Glutamatergic neuron (in vitro differentiated cells): ENCODE measurements around the gene GALC. TPM values are rescaled to one million over a fixed set of nuclear protein-coding genes. Genes with fewer than 3 reads are reported as not detected.
A peak's percentile ranks its signal among the peaks of the same experiment; 100 is the strongest.

Source experiments
- DNase-seq: peaks from one replicate; pipeline ENCODE4 v3.0.0; 2022
- H3K27ac Mint-ChIP-seq: one replicate; pipeline ENCODE4 v1.8.0; 2020; ENCODE audit warnings: mild to moderate bottlenecking, mixed read lengths, inconsistent platforms; ENCODE audit not compliant: unreplicated experiment
- H3K27me3 Mint-ChIP-seq: one replicate; pipeline ENCODE4 v1.8.0; 2020; ENCODE audit warnings: mild to moderate bottlenecking, moderate library complexity, mixed read lengths, inconsistent platforms; ENCODE audit not compliant: unreplicated experiment
- H3K36me3 Mint-ChIP-seq: one replicate; pipeline ENCODE4 v1.8.0; 2020; ENCODE audit warnings: mild to moderate bottlenecking, mixed read lengths, inconsistent platforms; ENCODE audit not compliant: unreplicated experiment
- H3K4me1 Mint-ChIP-seq: one replicate; pipeline ENCODE4 v1.8.0; 2020; ENCODE audit warnings: mild to moderate bottlenecking, low read depth, mixed read lengths, inconsistent platforms; ENCODE audit not compliant: unreplicated experiment
- H3K4me3 Mint-ChIP-seq: one replicate; pipeline ENCODE4 v1.8.0; 2020; ENCODE audit warnings: mild to moderate bottlenecking, mixed read lengths, inconsistent platforms; ENCODE audit not compliant: unreplicated experiment
- H3K9me3 Mint-ChIP-seq: one replicate; pipeline ENCODE4 v1.8.0; 2020; ENCODE audit warnings: mild to moderate bottlenecking, moderate library complexity, mixed read lengths, inconsistent platforms; ENCODE audit not compliant: unreplicated experiment
- total RNA-seq: library from RNA; stranded (reverse); fragmentation: NEBNext Ultra II Directional; extraction: Animal tissue kit (Norgen Biotek cat#: 25700); gene quantifications from one replicate; pipeline ENCODE4 v1.2.1, GENCODE V29; 2021; ENCODE audit not compliant: unreplicated experiment
- TF ChIP-seq, protein P1 (sequence below): fragments of 200-600 bp; sonication (generic); IDR thresholded peaks from one replicate; pipeline ENCODE4 v1.5.0; 2021; ENCODE audit not compliant: partially characterized antibody, unreplicated experiment

The GALC gene
- total RNA-seq, 1 donor from 2014 or later = 16.1 TPM

DNA sequence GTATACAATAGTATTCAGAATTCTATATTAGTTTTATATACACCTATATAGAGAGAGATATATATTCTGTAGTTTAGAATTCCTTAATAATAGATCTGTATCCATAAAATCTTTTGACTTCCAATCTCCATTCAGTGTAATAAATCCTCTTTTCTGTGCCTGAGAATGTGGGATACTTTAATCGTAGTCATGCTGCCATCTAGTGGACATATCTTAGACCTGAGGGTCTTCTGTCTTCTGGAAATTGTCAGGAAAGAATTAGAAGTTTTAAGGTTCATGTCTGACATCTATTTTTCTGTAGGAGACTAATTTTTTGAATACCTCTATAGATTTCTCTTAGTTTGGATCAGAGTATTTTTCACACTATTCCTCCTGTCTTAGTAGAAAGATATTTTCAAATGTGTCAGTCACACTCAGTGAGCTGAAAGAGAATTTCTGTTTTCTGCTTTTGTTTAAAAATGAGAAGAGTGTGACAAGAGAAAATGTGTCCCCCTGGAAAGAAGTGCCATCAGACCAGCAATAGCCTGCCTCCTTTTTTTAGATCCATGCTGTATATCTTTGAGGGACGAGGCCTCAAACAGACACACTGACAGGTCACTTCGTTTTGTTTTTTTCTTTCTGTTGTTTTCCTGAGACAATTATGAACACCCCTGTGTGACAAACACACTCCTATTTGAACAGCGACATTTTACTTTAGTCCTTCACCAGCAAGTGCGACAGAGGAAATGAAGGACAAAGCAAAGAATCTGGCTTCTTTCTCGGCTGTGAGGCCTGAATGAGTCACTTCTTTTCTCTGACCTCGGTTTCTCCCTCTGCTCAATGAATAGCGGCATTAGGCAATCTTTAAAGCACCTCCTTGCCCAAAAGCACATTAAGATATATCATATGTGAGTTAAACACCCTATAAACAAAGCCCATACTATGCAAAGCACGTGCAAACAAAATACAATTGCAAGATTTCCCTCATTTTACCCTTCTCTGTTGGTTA, 96.3 kb downstream of the GALC start:
- DNase-seq = no peak
- Mint-ChIP-seq H3K27me3 (no peaks in the 10 kb centered on the region), H3K36me3 (no peaks in the 10 kb centered on the region), H3K4me3 (no peak overlapping the region), H3K4me1 (peaks cover 7% of the 10 kb centered on the region), H3K27ac (no peak overlapping the region), H3K9me3 (no peaks in the 10 kb centered on the region)
- TF ChIP-seq, protein P1, sequence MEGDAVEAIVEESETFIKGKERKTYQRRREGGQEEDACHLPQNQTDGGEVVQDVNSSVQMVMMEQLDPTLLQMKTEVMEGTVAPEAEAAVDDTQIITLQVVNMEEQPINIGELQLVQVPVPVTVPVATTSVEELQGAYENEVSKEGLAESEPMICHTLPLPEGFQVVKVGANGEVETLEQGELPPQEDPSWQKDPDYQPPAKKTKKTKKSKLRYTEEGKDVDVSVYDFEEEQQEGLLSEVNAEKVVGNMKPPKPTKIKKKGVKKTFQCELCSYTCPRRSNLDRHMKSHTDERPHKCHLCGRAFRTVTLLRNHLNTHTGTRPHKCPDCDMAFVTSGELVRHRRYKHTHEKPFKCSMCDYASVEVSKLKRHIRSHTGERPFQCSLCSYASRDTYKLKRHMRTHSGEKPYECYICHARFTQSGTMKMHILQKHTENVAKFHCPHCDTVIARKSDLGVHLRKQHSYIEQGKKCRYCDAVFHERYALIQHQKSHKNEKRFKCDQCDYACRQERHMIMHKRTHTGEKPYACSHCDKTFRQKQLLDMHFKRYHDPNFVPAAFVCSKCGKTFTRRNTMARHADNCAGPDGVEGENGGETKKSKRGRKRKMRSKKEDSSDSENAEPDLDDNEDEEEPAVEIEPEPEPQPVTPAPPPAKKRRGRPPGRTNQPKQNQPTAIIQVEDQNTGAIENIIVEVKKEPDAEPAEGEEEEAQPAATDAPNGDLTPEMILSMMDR = peak; percentile 75

DNA sequence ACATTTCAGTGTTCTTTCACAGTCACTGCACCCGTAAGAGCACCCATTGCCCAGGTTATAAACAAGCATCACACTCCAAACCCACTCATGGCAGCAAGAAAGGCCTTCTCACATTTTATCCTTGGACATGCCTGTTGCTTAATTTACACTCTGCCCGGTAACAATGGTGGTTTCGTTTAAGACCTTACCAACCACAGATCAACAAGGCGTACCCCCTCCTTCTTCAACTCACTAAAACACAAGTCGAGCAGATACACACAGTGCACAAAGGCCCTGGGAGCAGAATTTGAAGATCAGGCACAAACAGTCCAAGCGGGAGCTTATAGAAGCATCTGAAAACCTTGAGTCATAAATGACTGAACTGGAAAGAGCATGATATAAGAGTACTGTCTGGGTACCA, 98.1 kb downstream of the GALC start:
- Mint-ChIP-seq H3K4me3 (no peak overlapping the region), H3K36me3 (no peaks in the 10 kb centered on the region), H3K9me3 (no peaks in the 10 kb centered on the region), H3K27ac (no peak overlapping the region), H3K4me1 (peaks cover 7% of the 10 kb centered on the region), H3K27me3 (no peaks in the 10 kb centered on the region)
- no peak for DNase-seq
- TF ChIP-seq, protein P1 = no peak

DNA sequence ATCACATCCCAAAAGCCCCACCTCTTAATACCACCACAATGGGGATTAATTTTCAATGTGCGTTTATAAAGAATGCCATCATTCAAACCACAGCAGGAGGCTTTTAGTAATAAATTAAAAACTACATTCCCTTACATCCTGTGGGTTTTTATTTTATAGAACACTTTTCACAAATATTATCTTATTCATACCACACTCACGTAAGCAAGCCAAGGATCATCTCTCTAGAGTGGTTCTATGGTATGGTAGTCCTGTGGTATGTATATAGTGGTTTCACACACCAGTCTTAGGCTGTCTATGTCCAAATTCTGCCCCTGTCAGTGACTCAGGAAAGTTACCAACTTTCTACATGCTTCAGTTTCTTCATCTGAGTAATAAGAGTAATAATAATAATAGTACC, 100.2 kb downstream of the GALC start:
- H3K4me3 Mint-ChIP-seq = no peak overlapping the region
- no peak for DNase-seq
- no peaks in the 10 kb centered on the region for H3K36me3 Mint-ChIP-seq
- H3K27ac Mint-ChIP-seq = no peak overlapping the region
- H3K9me3 Mint-ChIP-seq = no peaks in the 10 kb centered on the region
- peaks cover 7% of the 10 kb centered on the region for H3K4me1 Mint-ChIP-seq
- TF ChIP-seq, protein P1 = no peak
- H3K27me3 Mint-ChIP-seq = no peaks in the 10 kb centered on the region

DNA sequence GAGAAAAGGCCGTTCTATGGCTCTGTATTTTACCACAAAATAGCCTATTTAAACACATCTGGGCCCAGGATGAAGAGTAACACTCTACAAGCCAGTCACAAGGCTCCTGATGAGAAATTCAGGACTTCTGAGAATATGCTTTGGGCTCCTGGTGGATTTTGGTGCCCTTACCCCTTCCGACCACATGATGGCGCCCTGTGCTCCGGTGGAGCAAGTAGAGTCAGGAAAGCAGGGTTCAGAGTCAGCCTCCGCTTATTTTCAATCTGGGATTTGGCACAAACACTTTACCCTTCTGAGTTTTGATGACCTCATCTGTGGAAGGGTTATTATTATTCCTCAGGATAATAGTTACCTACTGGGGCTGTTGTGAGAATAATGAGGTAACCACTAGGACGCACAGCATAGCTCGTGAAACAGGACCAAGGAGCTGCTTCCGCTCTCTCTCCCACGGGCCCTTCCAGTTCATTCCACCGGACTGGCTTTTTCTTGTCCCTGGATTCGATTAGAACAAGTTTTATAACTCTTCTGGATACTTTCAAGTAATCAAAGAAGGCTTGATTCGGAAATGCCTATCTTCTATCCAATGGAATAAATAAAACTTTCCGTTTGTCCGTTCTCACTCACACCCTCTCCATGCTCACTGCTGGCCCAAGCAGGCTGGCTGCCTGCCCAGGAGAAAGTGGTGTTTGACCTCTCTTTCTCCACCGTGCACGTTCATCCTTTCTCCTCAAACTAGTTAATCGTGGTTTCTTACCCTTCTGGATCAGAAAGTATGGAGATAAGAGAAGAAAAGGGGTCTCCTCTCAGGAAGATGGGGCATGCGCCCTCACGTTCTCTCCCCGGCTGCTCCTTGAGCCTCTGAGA, 104.6 kb downstream of the GALC start:
- Mint-ChIP-seq H3K9me3 (no peaks in the 10 kb centered on the region), H3K4me3 (no peak overlapping the region), H3K4me1 (no peaks in the 10 kb centered on the region), H3K27me3 (no peaks in the 10 kb centered on the region), H3K27ac (no peak overlapping the region), H3K36me3 (no peaks in the 10 kb centered on the region)
- TF ChIP-seq, protein P1 = peak; percentile 67
- peak; percentile 65 for DNase-seq

DNA sequence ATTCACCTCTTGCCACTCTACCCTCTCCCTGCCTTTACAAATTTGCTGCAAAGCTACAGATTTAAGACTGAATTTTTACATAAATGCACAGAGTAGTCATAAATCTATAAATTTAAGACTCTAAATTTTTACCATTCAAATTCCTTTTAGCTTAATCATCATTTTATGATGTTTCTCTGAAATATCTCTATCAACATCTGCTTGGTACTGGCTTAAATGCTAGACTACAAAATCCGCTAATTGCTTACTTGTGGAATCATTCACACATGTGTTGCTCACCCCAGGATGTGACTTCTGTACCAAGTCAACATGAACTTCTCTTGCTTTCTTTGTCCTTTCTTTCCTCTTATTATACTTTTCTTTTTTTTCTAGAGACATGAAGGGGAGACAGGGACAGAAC, 109.2 kb downstream of the GALC start:
- H3K4me1 Mint-ChIP-seq = no peaks in the 10 kb centered on the region
- peaks cover 1% of the 10 kb centered on the region for H3K27me3 Mint-ChIP-seq
- DNase-seq = no peak
- H3K9me3 Mint-ChIP-seq = peaks cover 1% of the 10 kb centered on the region
- no peak overlapping the region for H3K27ac Mint-ChIP-seq
- H3K36me3 Mint-ChIP-seq = no peaks in the 10 kb centered on the region
- H3K4me3 Mint-ChIP-seq = no peak overlapping the region
- TF ChIP-seq, protein P1 = no peak
